Glutamatergic neuron (in vitro differentiated cells): ENCODE measurements around the gene HEBP1. TPM values are rescaled to one million over a fixed set of nuclear protein-coding genes. Genes with fewer than 3 reads are reported as not detected.
A peak's percentile ranks its signal among the peaks of the same experiment; 100 is the strongest.

Source experiments
- DNase-seq: peaks from one replicate; pipeline ENCODE4 v3.0.0; 2022
- H3K27ac Mint-ChIP-seq: one replicate; pipeline ENCODE4 v1.8.0; 2020; ENCODE audit warnings: mild to moderate bottlenecking, mixed read lengths, inconsistent platforms; ENCODE audit not compliant: unreplicated experiment
- H3K27me3 Mint-ChIP-seq: one replicate; pipeline ENCODE4 v1.8.0; 2020; ENCODE audit warnings: mild to moderate bottlenecking, moderate library complexity, mixed read lengths, inconsistent platforms; ENCODE audit not compliant: unreplicated experiment
- H3K36me3 Mint-ChIP-seq: one replicate; pipeline ENCODE4 v1.8.0; 2020; ENCODE audit warnings: mild to moderate bottlenecking, mixed read lengths, inconsistent platforms; ENCODE audit not compliant: unreplicated experiment
- H3K4me1 Mint-ChIP-seq: one replicate; pipeline ENCODE4 v1.8.0; 2020; ENCODE audit warnings: mild to moderate bottlenecking, low read depth, mixed read lengths, inconsistent platforms; ENCODE audit not compliant: unreplicated experiment
- H3K4me3 Mint-ChIP-seq: one replicate; pipeline ENCODE4 v1.8.0; 2020; ENCODE audit warnings: mild to moderate bottlenecking, mixed read lengths, inconsistent platforms; ENCODE audit not compliant: unreplicated experiment
- H3K9me3 Mint-ChIP-seq: one replicate; pipeline ENCODE4 v1.8.0; 2020; ENCODE audit warnings: mild to moderate bottlenecking, moderate library complexity, mixed read lengths, inconsistent platforms; ENCODE audit not compliant: unreplicated experiment
- total RNA-seq: library from RNA; stranded (reverse); fragmentation: NEBNext Ultra II Directional; extraction: Animal tissue kit (Norgen Biotek cat#: 25700); gene quantifications from one replicate; pipeline ENCODE4 v1.2.1, GENCODE V29; 2021; ENCODE audit not compliant: unreplicated experiment
- TF ChIP-seq, protein P1 (sequence below): fragments of 200-600 bp; sonication (generic); IDR thresholded peaks from one replicate; pipeline ENCODE4 v1.5.0; 2021; ENCODE audit not compliant: partially characterized antibody, unreplicated experiment

The HEBP1 gene
- total RNA-seq, 1 donor from 2014 or later = 3.0 TPM

DNA sequence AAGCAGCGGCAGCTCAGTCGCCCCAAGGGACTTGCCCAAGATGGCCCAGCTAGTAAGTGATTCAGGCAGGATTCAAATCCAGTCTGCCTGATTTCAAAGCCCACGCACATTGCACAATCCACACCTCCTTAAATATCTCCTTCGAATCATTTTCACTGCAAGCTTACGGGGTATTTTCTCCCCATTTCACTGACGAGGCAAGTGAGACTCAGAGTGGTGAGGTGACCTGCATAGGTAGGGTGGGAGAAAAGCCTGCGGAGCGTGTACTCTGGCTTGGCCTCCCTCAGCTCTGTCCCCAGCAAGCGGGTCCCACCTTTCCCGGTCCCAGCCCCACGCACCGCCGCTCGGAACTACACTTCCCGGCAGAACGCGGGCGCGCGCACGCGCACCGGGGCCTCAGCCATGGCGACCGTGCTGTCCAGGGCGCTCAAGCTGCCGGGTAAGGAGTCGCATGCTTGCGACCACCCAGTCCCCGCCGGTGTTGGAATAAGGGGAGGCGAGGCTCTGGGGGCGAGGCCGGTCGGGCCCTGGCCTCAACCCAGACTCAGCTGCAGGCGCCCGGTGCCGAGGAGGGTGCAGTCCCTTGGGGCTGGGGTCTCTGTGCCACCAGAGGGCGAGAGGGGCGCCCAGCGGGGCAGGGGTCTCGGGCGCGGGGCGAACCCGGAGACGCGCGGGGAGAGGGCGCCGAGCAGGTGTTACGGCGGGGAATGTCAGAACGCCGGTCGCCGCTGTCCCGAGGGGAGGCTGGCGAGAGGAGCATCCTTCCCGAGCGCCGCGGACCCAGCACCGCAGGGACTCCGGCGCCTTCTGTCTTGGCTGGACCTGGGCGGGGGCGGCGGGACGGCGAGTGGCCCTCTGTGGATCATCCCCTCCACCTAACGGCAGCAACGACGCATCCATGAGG lies 44.2 kb upstream of the HEBP1 start, which contains the start of gene FAM234B:
Gene FAM234B (plus strand): TSS at position 380 of the 904 bp plus-strand sequence. CDS start 23 bp downstream, at position 403.
- no peaks in the 10 kb centered on the region for H3K27me3 Mint-ChIP-seq
- peak within 1 kb of the TSS; percentile 92 for H3K4me3 Mint-ChIP-seq
- H3K9me3 Mint-ChIP-seq = peaks cover 2% of the 10 kb centered on the region
- H3K4me1 Mint-ChIP-seq = no peaks in the 10 kb centered on the region
- no peaks in the 10 kb centered on the region for H3K36me3 Mint-ChIP-seq
- TF ChIP-seq, protein P1, sequence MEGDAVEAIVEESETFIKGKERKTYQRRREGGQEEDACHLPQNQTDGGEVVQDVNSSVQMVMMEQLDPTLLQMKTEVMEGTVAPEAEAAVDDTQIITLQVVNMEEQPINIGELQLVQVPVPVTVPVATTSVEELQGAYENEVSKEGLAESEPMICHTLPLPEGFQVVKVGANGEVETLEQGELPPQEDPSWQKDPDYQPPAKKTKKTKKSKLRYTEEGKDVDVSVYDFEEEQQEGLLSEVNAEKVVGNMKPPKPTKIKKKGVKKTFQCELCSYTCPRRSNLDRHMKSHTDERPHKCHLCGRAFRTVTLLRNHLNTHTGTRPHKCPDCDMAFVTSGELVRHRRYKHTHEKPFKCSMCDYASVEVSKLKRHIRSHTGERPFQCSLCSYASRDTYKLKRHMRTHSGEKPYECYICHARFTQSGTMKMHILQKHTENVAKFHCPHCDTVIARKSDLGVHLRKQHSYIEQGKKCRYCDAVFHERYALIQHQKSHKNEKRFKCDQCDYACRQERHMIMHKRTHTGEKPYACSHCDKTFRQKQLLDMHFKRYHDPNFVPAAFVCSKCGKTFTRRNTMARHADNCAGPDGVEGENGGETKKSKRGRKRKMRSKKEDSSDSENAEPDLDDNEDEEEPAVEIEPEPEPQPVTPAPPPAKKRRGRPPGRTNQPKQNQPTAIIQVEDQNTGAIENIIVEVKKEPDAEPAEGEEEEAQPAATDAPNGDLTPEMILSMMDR = no peak
- DNase-seq = peak; percentile 92
- peak within 1 kb of the TSS; percentile 39 for H3K27ac Mint-ChIP-seq

DNA sequence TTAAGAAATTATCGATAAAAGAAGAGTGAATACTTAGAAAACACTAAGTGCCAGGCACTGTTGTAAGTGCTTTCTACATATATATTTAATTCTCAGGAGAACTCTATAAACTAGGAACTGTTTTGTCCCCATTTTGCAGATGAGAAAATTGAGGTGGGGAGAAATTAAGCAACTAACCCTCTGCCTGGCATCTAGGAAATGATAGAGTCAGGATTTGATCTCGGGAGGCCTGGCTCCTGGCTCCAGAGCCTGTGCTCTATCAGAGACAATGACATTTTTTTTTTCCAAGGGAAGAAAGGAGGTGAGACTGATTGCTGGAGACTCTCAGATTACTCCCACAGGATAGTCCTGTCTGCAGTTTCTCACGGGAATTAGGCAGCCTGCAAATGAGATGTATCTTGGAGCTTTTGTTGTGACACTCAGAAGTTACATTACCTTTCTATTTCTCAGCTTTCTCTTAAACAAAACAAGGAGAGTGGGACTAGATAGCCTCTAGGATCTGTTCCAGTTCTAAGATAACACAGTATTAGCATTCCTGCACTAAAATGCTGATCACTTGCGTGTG lies 42.7 kb upstream of the HEBP1 start:
- H3K9me3 Mint-ChIP-seq = peaks cover 2% of the 10 kb centered on the region
- no peaks in the 10 kb centered on the region for H3K36me3 Mint-ChIP-seq
- no peaks in the 10 kb centered on the region for H3K4me1 Mint-ChIP-seq
- H3K27me3 Mint-ChIP-seq = no peaks in the 10 kb centered on the region
- TF ChIP-seq, protein P1 = no peak
- no peak for DNase-seq
- no peak overlapping the region for H3K27ac Mint-ChIP-seq
- H3K4me3 Mint-ChIP-seq = no peak overlapping the region

- TF ChIP-seq, protein P1 = no peak
- Mint-ChIP-seq H3K4me1 (no peaks in the 10 kb centered on the region), H3K36me3 (no peaks in the 10 kb centered on the region), H3K9me3 (peaks cover 2% of the 10 kb centered on the region), H3K27ac (no peak overlapping the region), H3K27me3 (no peaks in the 10 kb centered on the region), H3K4me3 (no peak overlapping the region)
- DNase-seq = no peak
Measured at GRCh38 chr12:13041224-13041623, 41.2 kb upstream of the HEBP1 start.

DNA sequence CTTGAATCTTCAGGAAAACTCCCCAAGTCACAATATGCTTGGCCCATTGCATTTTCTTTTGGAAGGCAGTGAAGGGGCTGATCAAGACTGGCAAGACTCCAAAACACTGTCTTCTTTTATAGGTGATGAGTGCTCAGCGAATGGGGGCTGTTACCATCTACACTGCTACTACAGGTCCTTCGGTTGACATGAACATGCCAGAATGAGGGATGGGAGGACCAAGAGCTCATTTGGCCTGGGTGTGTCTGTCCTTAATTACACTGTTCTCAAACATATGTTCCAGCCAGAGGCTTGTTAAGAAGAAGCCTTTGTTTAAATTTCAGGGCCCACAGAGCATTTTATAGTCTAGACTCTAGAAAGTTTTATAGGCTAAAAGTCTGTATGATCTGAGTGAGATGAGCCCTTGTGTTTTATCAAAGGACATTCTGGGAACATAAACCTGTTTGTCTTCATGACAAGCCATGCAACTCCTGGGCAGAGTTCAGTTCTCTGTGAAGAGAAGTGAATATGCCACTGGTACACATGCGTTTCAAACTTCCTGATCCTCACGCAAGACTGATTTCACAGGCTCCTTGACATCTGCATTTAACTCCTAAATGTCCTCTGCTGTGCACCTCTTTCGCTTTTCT lies 39.4 kb upstream of the HEBP1 start:
- Mint-ChIP-seq H3K27ac (no peak overlapping the region), H3K27me3 (no peaks in the 10 kb centered on the region)
- TF ChIP-seq, protein P1 = no peak

More for the DNA sequence above, 39.4 kb upstream of the HEBP1 start:
- no peaks in the 10 kb centered on the region for H3K36me3 Mint-ChIP-seq
- H3K4me1 Mint-ChIP-seq = no peaks in the 10 kb centered on the region
- H3K4me3 Mint-ChIP-seq = no peak overlapping the region
- no peak for DNase-seq
- H3K9me3 Mint-ChIP-seq = peaks cover 2% of the 10 kb centered on the region
